ENCODE measurements around the gene BRINP2.

DNA sequence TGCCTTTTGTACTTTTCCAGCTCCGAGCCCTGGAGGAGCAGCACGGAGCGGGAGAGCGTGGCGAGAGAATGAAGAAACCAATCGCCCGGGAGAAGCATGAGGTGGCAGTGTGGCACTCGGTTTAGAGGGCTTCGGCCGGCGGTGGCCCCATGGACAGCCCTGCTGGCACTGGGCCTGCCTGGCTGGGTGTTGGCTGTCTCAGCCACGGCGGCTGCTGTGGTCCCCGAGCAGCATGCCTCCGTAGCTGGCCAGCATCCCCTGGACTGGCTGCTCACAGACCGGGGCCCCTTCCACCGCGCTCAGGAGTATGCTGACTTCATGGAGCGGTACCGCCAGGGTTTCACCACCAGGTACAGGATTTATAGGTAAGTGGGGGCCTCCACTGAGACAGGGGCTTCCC, 59.0 kb downstream of the BRINP2 start:
- TF ChIP-seq POLR2A (IDR thresholded peaks at IDR 0.05): no peak
- TF ChIP-seq, protein P1, sequence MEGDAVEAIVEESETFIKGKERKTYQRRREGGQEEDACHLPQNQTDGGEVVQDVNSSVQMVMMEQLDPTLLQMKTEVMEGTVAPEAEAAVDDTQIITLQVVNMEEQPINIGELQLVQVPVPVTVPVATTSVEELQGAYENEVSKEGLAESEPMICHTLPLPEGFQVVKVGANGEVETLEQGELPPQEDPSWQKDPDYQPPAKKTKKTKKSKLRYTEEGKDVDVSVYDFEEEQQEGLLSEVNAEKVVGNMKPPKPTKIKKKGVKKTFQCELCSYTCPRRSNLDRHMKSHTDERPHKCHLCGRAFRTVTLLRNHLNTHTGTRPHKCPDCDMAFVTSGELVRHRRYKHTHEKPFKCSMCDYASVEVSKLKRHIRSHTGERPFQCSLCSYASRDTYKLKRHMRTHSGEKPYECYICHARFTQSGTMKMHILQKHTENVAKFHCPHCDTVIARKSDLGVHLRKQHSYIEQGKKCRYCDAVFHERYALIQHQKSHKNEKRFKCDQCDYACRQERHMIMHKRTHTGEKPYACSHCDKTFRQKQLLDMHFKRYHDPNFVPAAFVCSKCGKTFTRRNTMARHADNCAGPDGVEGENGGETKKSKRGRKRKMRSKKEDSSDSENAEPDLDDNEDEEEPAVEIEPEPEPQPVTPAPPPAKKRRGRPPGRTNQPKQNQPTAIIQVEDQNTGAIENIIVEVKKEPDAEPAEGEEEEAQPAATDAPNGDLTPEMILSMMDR (IDR thresholded peaks at IDR 0.05): no peak

Measured in right lobe of liver (tissue), 4 donors.